ENCODE data around the gene DBF4B.
"Not testable (repeated sequence)": the region's sequence is repeated elsewhere in the genome, so short reads cannot be mapped to it uniquely, and the experiment has no call there.

Gene DBF4B

DNA sequence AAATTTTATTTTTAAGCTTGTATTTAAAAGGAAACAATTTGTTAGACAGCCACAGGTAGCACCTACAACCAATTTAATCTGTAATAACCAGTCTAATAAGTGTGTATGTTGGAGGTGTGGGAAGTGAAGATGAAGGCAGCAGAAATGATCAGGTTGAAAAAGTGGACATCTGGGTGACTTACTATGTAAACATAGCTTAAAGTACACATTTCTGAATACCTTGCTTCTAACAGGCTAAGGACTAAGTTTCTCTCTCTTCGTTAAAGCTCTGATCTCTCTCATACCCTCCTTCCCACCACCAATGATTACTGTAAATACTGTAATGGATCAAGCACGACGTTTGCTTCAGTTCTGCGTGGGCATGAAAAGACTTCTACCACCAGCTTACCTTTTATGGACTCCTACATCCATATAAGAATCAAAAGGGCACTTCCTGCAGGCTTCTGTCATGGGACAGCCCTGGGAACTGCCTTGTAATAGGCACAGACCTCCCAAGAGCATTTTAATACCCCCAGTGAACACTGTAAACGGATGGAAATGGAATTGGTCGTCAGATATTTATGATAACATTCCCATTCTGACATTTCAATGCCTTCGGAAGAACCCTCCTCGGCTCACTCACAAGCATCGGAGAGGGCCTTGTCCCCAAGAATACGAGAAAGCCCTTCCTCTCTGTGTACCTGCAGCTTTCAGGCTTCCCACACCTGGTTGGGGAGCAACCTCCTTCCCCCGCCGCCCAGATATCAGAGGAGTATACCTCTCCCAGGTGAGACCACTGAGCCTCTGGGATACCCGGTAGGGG is 19.6 kb upstream of the DBF4B start:
- peaks cover 12% of the 10 kb centered on the region for H3K27me3 Mint-ChIP-seq (ENCODE audit: low read depth, poor library complexity)
- H3K36me3 Mint-ChIP-seq (ENCODE audit: low read depth): peaks cover 8% of the 10 kb centered on the region
- TF ChIP-seq, protein P1, sequence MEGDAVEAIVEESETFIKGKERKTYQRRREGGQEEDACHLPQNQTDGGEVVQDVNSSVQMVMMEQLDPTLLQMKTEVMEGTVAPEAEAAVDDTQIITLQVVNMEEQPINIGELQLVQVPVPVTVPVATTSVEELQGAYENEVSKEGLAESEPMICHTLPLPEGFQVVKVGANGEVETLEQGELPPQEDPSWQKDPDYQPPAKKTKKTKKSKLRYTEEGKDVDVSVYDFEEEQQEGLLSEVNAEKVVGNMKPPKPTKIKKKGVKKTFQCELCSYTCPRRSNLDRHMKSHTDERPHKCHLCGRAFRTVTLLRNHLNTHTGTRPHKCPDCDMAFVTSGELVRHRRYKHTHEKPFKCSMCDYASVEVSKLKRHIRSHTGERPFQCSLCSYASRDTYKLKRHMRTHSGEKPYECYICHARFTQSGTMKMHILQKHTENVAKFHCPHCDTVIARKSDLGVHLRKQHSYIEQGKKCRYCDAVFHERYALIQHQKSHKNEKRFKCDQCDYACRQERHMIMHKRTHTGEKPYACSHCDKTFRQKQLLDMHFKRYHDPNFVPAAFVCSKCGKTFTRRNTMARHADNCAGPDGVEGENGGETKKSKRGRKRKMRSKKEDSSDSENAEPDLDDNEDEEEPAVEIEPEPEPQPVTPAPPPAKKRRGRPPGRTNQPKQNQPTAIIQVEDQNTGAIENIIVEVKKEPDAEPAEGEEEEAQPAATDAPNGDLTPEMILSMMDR (IDR thresholded peaks at IDR 0.05): no peak
- DNase-seq: no peak
- H3K27ac Mint-ChIP-seq: peak overlapping the region; percentile 98
- H3K4me1 Mint-ChIP-seq: peaks cover 21% of the 10 kb centered on the region
- H3K9me3 Mint-ChIP-seq: no peaks in the 10 kb centered on the region
- peak overlapping the region; percentile 96 for H3K4me3 Mint-ChIP-seq

DNA sequence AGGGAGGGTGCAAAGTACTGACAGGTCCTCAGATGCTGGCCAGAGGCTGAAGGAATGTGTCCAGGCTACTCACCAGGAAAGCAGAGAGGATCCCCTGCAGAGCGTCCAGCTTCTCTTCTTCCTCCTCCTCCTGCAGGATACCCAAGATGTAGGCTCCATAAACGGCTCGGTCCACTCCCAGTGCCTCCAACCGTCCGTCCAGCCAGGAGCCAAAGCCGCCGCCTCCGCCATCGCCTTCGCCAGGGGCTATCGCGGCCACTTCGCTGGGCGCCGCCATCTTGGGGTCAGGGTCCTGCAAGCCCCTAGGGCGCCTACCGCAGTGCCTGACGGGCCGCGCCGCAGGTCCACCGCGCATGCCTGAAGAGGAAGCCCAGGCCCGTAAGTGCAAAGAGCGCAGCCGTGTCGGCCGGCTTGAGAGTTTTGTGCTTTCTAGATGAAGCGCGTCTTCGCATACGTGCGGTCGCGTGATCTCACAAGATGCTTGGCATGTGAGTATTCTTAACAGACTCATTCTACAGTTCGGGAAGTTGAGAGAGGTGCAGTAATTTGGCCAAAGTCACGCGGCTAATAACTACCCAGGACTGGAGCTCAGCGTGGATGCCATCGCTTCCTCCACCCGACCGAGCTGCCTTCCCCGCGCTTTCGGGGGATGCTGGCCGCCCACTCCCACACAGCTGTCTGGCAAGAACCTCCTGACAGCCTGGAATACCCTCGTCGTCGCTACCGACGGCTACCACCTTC is 18.8 kb upstream of the DBF4B start, which contains the start of gene CCDC43:
CCDC43 (minus strand) TSS at position 300 of the 741 bp plus-strand sequence; CDS start at position 277, 23 bp downstream.
- H3K36me3 Mint-ChIP-seq (ENCODE audit: low read depth): peaks cover 5% of the 10 kb centered on the region
- peak; percentile 96 for DNase-seq
- H3K4me3 Mint-ChIP-seq: peak within 1 kb of the TSS; percentile 96
- H3K27ac Mint-ChIP-seq: peak within 1 kb of the TSS; percentile 98
- H3K27me3 Mint-ChIP-seq (ENCODE audit: low read depth, poor library complexity): peaks cover 18% of the 10 kb centered on the region
- H3K4me1 Mint-ChIP-seq: peaks cover 21% of the 10 kb centered on the region
- no peaks in the 10 kb centered on the region for H3K9me3 Mint-ChIP-seq
- TF ChIP-seq, protein P1 (IDR thresholded peaks at IDR 0.05): no peak

DNA sequence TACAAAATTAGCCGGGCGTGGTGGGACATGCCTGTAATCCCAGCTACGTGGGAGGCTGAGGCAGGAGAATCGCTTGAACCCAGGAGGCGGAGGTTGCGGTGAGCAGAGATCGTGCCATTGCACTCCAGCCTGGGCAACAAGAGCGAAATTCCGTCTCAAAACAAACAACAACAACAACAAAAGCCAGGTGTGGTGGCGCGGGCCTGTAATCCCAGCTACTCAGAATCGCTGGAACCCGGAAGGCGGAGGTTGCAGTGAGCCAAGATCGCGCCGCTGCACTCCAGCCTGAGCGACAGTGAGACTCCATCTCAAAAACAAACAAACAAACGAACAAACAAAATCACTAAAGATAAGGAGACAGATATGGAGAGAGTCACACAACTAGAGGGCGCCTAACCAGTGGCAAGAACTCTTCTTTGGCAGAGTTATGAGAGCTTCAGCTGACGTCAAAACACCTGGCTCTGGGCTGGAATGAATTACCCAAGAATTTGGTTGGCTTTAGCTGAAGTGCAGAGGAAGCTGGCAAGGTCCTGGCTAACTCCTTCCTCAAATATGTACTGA is 17.6 kb upstream of the DBF4B start:
- Mint-ChIP-seq H3K4me1 (peaks cover 21% of the 10 kb centered on the region), H3K4me3 (peak overlapping the region; percentile 96), H3K27me3 (ENCODE audit: low read depth, poor library complexity) (peaks cover 19% of the 10 kb centered on the region)
- not testable (repeated sequence) for H3K36me3 Mint-ChIP-seq (ENCODE audit: low read depth); H3K27ac Mint-ChIP-seq; DNase-seq; H3K9me3 Mint-ChIP-seq

DNA sequence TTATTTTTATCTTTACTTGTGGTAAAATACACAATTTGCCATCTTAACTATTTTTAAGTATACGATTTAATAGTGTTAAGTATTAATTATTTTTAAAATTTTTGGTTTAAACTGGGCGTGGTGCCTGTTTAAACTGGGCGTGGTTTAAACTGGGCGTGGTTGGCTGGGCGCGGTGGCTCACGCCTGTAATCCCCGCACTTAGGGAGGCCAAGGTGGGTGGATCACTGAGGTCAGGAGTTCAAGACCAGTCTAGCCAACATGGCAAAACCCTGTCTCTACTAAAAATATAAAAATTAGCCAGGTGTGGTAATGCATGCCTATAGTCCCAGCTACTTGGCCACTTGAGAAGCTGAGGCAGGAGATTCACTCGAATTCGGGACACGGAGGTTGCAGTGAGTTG is 14.9 kb upstream of the DBF4B start:
- Mint-ChIP-seq H3K4me3 (no peak overlapping the region), H3K27me3 (ENCODE audit: low read depth, poor library complexity) (peaks cover 19% of the 10 kb centered on the region), H3K36me3 (ENCODE audit: low read depth) (no peaks in the 10 kb centered on the region), H3K9me3 (no peaks in the 10 kb centered on the region), H3K4me1 (peaks cover 18% of the 10 kb centered on the region), H3K27ac (no peak overlapping the region)
- TF ChIP-seq, protein P1 (IDR thresholded peaks at IDR 0.05): no peak
- DNase-seq: no peak

DNA sequence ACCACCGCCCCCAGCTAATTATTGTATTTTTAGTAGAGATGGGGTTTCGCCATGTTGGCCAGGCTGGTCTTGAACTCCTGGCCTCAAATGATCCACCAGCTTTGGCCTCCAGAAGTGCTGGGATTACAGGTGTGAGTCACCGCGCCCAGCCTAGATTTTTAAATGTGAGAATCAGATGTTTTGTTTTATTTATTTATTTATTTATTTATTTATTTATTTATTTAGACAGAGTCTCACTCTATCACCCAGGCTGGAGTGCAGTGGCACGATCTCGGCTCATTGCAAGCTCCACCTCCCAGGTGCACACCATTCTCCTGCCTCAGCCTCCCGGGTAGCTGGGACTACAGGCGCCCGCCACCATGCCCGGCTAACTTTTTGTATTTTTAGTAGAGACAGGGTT is 8.2 kb upstream of the DBF4B start:
- not testable (repeated sequence) for H3K4me1 Mint-ChIP-seq; H3K27ac Mint-ChIP-seq; H3K9me3 Mint-ChIP-seq; H3K36me3 Mint-ChIP-seq (ENCODE audit: low read depth); DNase-seq; H3K4me3 Mint-ChIP-seq
- H3K27me3 Mint-ChIP-seq (ENCODE audit: low read depth, poor library complexity): peaks cover 33% of the 10 kb centered on the region

DNA sequence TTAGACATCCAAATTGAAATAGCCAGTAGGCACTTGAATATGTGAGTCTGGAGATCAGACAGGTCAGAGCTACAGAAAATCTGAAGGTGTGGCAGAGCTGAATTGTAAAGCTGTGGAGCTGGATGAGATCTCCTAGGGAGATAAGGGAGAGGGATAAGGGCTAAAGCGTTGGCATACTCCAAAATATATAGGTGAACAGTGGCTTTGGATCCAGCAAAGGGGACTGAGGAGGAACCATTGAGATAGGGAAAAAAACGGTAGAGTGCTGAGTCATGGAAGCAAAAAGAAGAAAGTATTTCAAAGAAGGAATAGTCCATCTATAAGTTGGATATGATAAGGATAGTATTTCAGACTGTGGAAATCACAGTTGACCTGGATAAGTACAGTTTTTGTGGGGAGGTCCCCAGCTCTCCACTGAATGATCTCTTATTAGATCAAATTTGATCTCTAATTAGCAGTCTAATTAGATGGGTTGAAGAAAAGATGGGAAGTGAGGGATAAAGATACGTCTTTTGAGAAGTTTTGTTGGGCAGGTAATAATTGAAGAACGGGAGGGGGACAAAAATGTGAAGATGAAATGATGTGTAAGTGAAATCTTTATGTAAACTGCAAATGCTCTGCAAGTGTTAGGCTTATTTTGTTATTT is 587 bp upstream of the DBF4B start:
- Mint-ChIP-seq H3K36me3 (ENCODE audit: low read depth) (peaks cover 5% of the 10 kb centered on the region), H3K27me3 (ENCODE audit: low read depth, poor library complexity) (peaks cover 19% of the 10 kb centered on the region), H3K4me3 (no peak overlapping the region), H3K4me1 (no peaks in the 10 kb centered on the region), H3K9me3 (no peaks in the 10 kb centered on the region), H3K27ac (no peak overlapping the region)
- TF ChIP-seq, protein P1 (IDR thresholded peaks at IDR 0.05): no peak
- no peak for DNase-seq

All from nephron progenitor cell (in vitro differentiated cells).